Uterus (tissue), 4 donors: Measurements from ENCODE around the gene TSPAN5. TPM values are rescaled to one million over a fixed set of nuclear protein-coding genes. Genes with fewer than 3 reads are reported as not detected.

Experiments
- DNase-seq, 2 donors: peaks; one replicate each; pipeline ENCODE4 v3.0.0-alpha.2; 2019 to 2020
- H3K27ac ChIP-seq, 2 donors: fragments of 200-600 bp; sonication (generic); 1 replicate in 1 of 2; 2 replicates in 1 of 2; pipeline ENCODE4 v1.5.1; 2016 to 2018
- H3K27me3 ChIP-seq, 2 donors: fragments of 200-600 bp; sonication (generic); one replicate each; pipeline ENCODE4 v1.5.1; 2018 to 2019; ENCODE audit warnings: control low read depth in 1 of 2
- H3K36me3 ChIP-seq, 2 donors: fragments of 200-600 bp; sonication (generic); one replicate each; pipeline ENCODE4 v1.5.1; 2019; ENCODE audit warnings: control low read depth in 1 of 2
- H3K4me1 ChIP-seq, 2 donors: fragments of 200-600 bp; sonication (generic); one replicate each; pipeline ENCODE4 v1.5.1; 2018 to 2019; ENCODE audit warnings: control low read depth in 1 of 2
- H3K4me3 ChIP-seq, 2 donors: fragments of 200-600 bp; sonication (generic); 1 replicate in 1 of 2; 2 replicates in 1 of 2; pipeline ENCODE4 v1.5.1; 2018 to 2019; ENCODE audit warnings: mild to moderate bottlenecking in 1 of 2
- H3K9me3 ChIP-seq, 2 donors: fragments of 200-600 bp; sonication (generic); one replicate each; pipeline ENCODE4 v1.5.1; 2019; ENCODE audit warnings: control low read depth in 1 of 2
- POLR2A ChIP-seq, 2 donors: fragments of 450-650 bp; IDR thresholded peaks; one replicate each; pipeline ENCODE4 v1.6.1; 2016; ENCODE audit warnings: antibody characterized with exemption in 2 of 2, mild to moderate bottlenecking in 1 of 2, moderate library complexity in 1 of 2
- intact Hi-C: fragments of 100-400 bp; cut with DNase I; formaldehyde crosslinking; loops from one replicate; pipeline ENCODE4 v1.15.1; 2023; ENCODE audit warnings: low total_unique reads
- total RNA-seq, 4 donors: library from RNA; depleted of rRNA in 3 of 4; stranded (reverse); fragments of >200 nt in 3 of 4; gene quantifications; one replicate each; pipeline versions ENCODE4 v1.1.0 to v1.2.4, GENCODE V29; 2014 to 2023
- TF ChIP-seq, protein P1 (sequence below), 4 experiments: fragments of 200-600 bp in 2 of 4; fragments of 450-650 bp in 2 of 4; sonication (generic) in 2 of 4; IDR thresholded peaks; one replicate each; pipeline ENCODE4 v1.5.1; 2016 to 2019; ENCODE audit warnings: antibody characterized with exemption in 4 of 4, mild to moderate bottlenecking in 2 of 4, moderate library complexity in 1 of 4
- donor health status: DM: yes; HTN: yes; CAD: no.

Gene TSPAN5
- total RNA-seq, 4 donors from 2014 or later: 15.9 to 45.3 (median 30.3) TPM

DNA sequence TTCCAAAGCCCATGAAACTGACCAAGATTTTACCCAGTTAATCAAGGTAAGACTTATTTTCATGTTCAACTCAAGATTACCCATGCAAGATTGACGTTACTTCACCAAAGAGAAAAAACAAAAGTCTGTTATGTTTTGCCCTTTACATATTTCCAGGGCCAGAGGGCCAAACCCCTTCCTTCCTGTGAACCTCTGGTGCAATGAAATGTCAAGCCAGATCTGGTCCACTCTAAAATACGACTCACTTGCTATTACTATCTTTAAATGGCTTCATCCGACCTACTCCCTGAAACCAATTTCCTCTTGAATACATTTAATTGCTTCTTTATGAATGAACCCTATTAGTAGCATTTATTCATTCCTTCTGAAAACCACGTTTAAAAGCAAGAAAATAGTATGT lies 33.0 kb downstream of the TSPAN5 start:
- intact Hi-C loops: no loop called here
- TF ChIP-seq, protein P1, sequence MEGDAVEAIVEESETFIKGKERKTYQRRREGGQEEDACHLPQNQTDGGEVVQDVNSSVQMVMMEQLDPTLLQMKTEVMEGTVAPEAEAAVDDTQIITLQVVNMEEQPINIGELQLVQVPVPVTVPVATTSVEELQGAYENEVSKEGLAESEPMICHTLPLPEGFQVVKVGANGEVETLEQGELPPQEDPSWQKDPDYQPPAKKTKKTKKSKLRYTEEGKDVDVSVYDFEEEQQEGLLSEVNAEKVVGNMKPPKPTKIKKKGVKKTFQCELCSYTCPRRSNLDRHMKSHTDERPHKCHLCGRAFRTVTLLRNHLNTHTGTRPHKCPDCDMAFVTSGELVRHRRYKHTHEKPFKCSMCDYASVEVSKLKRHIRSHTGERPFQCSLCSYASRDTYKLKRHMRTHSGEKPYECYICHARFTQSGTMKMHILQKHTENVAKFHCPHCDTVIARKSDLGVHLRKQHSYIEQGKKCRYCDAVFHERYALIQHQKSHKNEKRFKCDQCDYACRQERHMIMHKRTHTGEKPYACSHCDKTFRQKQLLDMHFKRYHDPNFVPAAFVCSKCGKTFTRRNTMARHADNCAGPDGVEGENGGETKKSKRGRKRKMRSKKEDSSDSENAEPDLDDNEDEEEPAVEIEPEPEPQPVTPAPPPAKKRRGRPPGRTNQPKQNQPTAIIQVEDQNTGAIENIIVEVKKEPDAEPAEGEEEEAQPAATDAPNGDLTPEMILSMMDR (IDR thresholded peaks at IDR 0.05): no peak
- TF ChIP-seq POLR2A (IDR thresholded peaks at IDR 0.05): no peak
- H3K27ac ChIP-seq: peak overlapping the region; percentile 83 to 98

DNA sequence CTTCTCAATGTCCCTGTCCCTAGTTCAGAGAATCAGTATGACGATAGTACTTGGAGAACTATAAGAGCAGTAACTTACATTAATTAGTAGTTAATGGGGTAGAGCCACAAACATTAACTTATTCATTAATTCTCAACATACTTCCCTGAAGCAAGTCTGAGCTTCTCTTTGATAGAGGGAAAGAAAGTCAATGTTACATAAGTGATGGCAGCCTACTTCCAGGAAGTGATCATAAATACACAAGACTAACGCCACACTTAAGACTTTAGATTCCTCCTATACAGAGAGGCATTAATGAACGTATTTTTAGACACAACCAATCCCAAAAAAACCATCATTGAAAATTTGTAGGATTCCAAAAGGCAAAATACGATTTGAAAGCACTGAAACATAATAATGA lies 33.8 kb downstream of the TSPAN5 start:
- DNase-seq: no peak
- Histone ChIP-seq H3K27me3 (no peaks in the 10 kb centered on the region), H3K36me3 (no peaks in the 10 kb centered on the region), H3K9me3 (peaks cover 0 to 6% of the 10 kb centered on the region in 2 donors), H3K4me3 (no peak overlapping the region), H3K27ac (peak overlapping the region; percentile 83 to 98), H3K4me1 (peaks cover 0 to 19% of the 10 kb centered on the region in 2 donors)
- intact Hi-C loops: no loop called here
- TF ChIP-seq, protein P1 (IDR thresholded peaks at IDR 0.05): no peak
- TF ChIP-seq POLR2A (IDR thresholded peaks at IDR 0.05): no peak

More for the DNA sequence above, 33.0 kb downstream of the TSPAN5 start:
- H3K9me3 ChIP-seq: peaks cover 0 to 6% of the 10 kb centered on the region in 2 donors
- peaks cover 0 to 19% of the 10 kb centered on the region in 2 donors for H3K4me1 ChIP-seq
- no peak overlapping the region for H3K4me3 ChIP-seq
- no peaks in the 10 kb centered on the region for H3K27me3 ChIP-seq
- H3K36me3 ChIP-seq: no peaks in the 10 kb centered on the region
- no peak for DNase-seq

DNA sequence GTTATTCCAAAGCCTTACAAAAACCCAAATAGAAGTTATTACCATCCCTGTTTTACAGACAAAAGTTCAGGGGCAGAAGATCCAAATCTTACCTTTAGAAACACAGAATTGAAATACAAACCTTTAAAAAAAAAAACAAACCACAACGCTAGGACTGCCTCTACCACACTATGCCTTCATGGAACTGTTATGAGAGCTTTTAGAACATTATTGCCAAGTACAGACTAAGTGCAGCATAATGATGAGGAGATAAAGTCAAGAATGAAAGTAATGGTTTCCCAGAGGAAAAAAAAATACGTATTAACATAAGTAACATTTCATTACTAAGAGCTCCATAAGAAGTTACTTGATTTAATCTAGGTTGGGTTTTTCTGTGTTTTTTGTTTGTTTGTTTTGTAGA lies 34.3 kb downstream of the TSPAN5 start:
- peaks cover 0 to 19% of the 10 kb centered on the region in 2 donors for H3K4me1 ChIP-seq
- no peak for TF ChIP-seq POLR2A (IDR thresholded peaks at IDR 0.05)
- TF ChIP-seq, protein P1 (IDR thresholded peaks at IDR 0.05): no peak
- H3K27ac ChIP-seq: peak overlapping the region; percentile 83 to 98
- H3K4me3 ChIP-seq: no peak overlapping the region
- H3K27me3 ChIP-seq: no peaks in the 10 kb centered on the region
- no peak for DNase-seq
- intact Hi-C loops: no loop called here
- H3K9me3 ChIP-seq: peaks cover 0 to 6% of the 10 kb centered on the region in 2 donors
- no peaks in the 10 kb centered on the region for H3K36me3 ChIP-seq

DNA sequence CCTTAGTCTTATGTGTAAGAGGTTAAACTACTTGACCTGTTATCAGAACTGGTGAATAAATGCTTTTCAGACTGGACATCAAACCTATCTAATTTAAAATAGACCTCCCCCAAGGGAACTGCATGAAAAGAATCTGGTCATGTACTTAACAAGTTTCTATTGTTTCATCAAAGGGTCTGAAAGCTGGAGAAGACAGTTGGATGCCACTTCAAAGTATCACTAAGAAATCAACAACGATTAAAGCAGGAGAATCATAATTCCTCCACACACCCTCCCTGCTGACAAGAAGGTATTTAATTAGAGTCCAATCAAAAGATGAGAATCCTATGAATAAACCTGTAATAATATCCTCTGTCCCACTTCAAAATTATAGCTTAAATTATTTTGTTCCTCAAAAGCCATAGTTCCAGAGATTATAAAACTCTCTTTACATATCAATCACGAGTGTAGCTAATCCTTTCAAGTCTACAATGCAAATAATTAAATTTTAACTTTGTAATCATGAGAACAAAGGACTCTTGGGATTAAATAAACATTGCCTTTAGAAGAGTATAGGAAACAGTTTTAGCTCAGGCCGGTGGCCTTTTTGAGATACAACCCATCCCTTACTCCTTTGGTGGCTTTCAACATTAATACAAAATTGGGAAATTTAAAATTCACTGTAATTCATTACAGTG lies 35.1 kb downstream of the TSPAN5 start:
- intact Hi-C loops: no loop called here
- no peaks in the 10 kb centered on the region for H3K27me3 ChIP-seq
- no peaks in the 10 kb centered on the region for H3K36me3 ChIP-seq
- H3K27ac ChIP-seq: peak overlapping the region; percentile 83 to 98
- H3K4me1 ChIP-seq: peaks cover 0 to 19% of the 10 kb centered on the region in 2 donors
- H3K4me3 ChIP-seq: no peak overlapping the region
- DNase-seq: no peak
- peaks cover 0 to 2% of the 10 kb centered on the region in 2 donors for H3K9me3 ChIP-seq
- TF ChIP-seq, protein P1 (IDR thresholded peaks at IDR 0.05): no peak
- TF ChIP-seq POLR2A (IDR thresholded peaks at IDR 0.05): no peak

DNA sequence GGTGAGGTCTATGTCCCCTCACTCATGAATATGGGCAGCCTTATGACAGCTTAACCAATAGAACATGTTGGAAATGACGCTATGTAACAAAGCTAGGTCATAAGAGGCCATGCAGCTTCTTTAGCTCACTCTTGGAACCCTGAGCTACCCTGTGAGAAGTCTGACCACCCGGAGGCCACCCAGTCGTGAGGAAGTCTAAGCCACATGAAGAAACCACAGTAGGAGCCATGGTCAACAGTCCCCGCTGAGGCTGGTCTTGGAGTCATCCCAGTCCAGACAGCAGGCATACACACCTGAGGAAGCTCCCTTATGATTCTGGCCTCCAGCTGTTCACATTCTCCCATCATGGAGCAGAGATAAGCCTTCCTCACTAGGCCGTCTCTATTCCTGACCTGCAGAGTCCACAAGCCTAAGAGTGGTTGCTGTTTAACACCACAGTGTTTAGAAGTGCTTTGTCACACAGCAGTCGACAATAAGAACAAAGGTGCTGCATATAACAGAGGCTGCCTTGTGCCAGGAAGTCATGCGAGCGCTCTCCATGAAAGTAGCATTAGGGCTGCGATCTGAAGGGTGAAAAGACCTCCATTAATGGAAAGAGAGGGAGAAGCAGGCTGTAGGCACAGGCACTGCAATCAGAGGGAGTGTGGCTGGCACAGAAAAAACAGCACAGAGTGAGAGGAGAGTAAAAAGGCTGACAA lies 38.2 kb downstream of the TSPAN5 start:
- TF ChIP-seq POLR2A (IDR thresholded peaks at IDR 0.05): no peak
- TF ChIP-seq, protein P1 (IDR thresholded peaks at IDR 0.05): no peak
- intact Hi-C loops: no loop called here

More for the DNA sequence above, 38.2 kb downstream of the TSPAN5 start:
- no peaks in the 10 kb centered on the region for H3K9me3 ChIP-seq
- H3K4me1 ChIP-seq: peaks cover 6 to 13% of the 10 kb centered on the region in 2 donors
- peak overlapping the region; percentile 13 to 78 for H3K27ac ChIP-seq
- no peak overlapping the region for H3K4me3 ChIP-seq
- H3K36me3 ChIP-seq: no peaks in the 10 kb centered on the region
- no peak for DNase-seq
- H3K27me3 ChIP-seq: no peaks in the 10 kb centered on the region
